Sigmoid colon (tissue), 4 donors: ENCODE results near the gene C19orf47.
"Not testable (repeated sequence)": the region's sequence is repeated elsewhere in the genome, so short reads cannot be mapped to it uniquely, and the experiment has no call there.

Experiments used
- CTCF ChIP-seq, 4 experiments: fragments of 450-650 bp in 3 of 4; fragments of 200-600 bp in 1 of 4; IDR thresholded peaks; one replicate each; pipeline ENCODE4 v1.5.1; 2016 to 2019; ENCODE audit warnings: antibody characterized with exemption in 4 of 4, mild to moderate bottlenecking in 3 of 4, moderate library complexity in 2 of 4
- EP300 ChIP-seq, 4 donors: sonication (generic); formaldehyde crosslinking; IDR thresholded peaks; one replicate each; pipeline ENCODE4 v1.6.1; 2017; ENCODE audit warnings: antibody characterized with exemption in 4 of 4
- POLR2A ChIP-seq, 2 donors: fragments of 450-650 bp; IDR thresholded peaks; one replicate each; pipeline ENCODE4 v1.6.1; 2016; ENCODE audit warnings: antibody characterized with exemption in 2 of 2, mild to moderate bottlenecking in 2 of 2, moderate library complexity in 2 of 2
- POLR2AphosphoS5 ChIP-seq, 4 donors: sonication (generic); formaldehyde crosslinking; IDR thresholded peaks; one replicate each; pipeline ENCODE4 v1.6.1; 2017; ENCODE audit warnings: antibody characterized with exemption in 4 of 4

- TF ChIP-seq CTCF, POLR2A, POLR2AphosphoS5, EP300 (IDR thresholded peaks at IDR 0.05): not testable (repeated sequence)
These were observed 22.1 kb upstream of the C19orf47 start for GRCh38 chr19:40370253-40370652.
